NCI-H226 (cell line): ENCODE measurements around the gene TMEM183A.
"Not testable (repeated sequence)": the region's sequence is repeated elsewhere in the genome, so short reads cannot be mapped to it uniquely, and the experiment has no call there.

ENCODE experiments used
- DNase-seq: peaks from one replicate; pipeline ENCODE4 v3.0.0-alpha.2; 2015

Gene TMEM183A, protein sequence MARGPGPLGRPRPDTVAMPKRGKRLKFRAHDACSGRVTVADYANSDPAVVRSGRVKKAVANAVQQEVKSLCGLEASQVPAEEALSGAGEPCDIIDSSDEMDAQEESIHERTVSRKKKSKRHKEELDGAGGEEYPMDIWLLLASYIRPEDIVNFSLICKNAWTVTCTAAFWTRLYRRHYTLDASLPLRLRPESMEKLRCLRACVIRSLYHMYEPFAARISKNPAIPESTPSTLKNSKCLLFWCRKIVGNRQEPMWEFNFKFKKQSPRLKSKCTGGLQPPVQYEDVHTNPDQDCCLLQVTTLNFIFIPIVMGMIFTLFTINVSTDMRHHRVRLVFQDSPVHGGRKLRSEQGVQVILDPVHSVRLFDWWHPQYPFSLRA

DNA sequence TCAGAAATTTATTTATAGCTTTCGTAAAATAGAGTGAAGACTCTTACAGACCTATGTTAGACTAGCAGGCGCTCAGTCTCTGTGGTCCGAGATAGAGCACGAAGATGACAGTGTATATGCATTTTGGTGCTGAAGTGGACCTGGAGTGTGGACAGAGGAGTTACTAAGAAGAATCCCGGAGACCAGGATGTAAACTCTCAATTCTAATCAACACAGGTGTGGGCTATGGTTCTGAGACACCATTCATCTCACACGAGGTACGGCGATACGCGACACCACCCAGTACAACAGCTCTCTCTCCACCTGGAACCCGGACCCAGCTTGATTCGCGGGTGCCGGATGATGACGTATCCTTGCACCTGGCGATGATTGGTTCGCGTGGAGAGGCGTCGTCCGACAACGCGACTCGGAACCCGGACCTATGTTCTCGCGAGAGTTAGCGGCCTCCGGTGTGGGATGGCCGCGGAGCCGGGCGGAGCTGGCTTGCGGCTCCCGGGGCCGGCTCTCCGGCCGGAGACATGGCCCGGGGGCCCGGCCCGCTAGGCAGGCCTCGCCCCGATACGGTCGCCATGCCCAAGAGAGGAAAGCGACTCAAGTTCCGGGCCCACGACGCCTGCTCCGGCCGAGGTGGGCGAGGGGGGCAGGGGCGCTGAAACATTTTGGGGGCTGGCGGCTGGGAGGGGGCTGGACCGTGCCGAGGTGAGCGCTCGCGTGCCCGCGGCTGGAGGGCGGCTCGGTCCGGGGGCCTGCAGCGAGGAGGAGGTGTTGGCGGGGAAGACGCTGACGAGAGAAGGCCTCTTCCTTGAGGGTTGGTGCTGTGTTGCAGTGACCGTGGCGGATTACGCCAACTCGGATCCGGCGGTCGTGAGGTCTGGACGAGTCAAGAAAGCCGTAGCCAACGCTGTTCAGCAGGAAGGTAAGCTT, at the start of gene TMEM183A:
Gene TMEM183A (plus strand): TSS at position 427 of the 924 bp plus-strand sequence. CDS start 92 bp downstream, at position 519.
- DNase-seq = peak; percentile 96

DNA sequence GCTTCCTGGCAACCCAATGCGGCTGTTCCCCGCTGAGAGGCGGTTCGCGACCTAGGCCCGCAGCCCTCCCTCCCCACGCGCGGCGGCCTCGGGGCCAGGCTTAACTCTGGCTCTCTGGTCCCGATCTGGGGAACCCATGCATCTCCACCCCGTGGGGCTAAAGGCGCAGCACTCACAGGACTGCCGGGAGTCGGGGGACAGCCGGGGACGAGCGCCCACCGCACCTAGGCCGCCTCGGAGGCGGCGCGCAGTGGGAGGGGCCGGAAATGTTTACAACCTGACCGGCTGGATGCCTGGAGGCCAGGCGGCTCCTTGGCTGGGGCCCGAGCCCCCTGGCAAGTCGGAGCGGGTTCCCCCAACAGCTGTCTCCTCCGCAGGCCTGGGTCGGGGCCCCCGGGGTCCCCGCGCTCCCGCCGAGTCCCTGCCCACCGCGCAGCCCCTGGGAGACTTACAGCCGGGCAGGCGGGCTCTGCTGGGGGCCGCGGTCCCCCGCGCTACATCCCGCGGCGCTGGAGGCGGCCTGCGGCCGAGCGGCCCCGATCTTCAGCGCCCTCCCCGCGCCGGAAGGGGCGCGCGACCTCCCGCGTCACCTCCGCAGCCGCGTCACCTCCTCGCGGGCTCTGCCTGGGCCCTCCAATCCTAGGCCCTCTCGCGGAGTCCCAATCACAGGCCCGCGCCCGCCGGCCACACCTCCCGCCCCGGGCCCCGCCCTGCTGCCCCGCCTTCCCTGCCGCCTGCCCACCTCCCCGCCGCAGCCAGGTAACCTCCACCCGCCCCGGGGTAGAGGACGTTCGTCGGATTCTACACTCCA, 49.2 kb upstream of the TMEM183A start, which contains the start of gene ADIPOR1:
Gene ADIPOR1 (minus strand): TSS at position 580 of the 811 bp plus-strand sequence. CDS start 7,242 bp downstream, outside the sequence.
- DNase-seq = peak; percentile 86

DNA sequence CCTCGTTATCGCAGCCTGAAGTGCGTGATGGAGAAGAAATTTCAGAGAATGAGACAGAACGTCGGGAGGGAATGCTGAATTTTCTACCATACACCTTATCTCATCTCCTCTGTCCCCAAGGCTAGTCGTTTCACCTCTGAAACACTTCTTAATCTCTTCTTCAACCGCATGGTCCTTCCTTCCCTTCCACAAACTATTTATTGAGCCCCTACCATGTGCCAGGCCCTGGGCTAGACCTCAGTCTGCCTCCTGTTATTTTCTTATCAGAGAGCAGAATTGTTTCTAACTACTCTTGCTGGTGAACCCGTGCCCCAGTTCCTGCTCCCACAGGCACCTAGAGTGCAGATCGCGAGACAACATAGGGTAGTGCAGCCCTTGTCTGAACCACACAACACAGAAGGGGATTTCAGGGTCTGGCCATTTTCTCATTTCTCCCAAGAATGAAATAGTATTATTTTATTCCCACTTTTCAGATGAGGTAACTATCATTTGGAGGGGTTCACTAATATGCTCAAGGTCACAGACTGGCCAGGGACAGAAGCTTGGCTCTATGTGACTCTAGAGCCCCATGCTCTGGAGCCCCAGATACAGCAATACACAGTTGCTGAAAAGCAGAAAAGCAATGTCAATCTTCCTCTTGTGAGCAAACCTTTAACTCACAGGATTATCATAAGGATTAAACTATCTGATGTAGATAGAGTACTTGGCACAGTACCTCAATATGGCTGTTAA, 48.5 kb upstream of the TMEM183A start:
- no peak for DNase-seq

DNA sequence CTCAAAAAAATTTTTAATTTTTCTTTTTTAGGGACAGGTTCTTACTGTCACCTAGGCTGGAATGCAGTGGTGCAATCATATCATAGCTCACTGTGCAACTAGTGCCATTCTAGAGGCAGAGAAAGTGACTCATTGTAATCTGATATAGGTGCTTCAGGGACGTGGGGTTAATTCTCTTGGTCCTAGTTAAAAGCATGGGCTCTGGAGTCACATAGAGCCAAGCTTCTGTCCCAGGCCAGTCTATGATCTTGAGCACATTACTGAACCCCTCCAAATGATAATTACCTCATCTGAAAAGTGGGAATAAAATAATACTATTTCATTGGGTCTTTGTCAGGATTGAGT, 47.9 kb upstream of the TMEM183A start:
- DNase-seq = no peak

DNA sequence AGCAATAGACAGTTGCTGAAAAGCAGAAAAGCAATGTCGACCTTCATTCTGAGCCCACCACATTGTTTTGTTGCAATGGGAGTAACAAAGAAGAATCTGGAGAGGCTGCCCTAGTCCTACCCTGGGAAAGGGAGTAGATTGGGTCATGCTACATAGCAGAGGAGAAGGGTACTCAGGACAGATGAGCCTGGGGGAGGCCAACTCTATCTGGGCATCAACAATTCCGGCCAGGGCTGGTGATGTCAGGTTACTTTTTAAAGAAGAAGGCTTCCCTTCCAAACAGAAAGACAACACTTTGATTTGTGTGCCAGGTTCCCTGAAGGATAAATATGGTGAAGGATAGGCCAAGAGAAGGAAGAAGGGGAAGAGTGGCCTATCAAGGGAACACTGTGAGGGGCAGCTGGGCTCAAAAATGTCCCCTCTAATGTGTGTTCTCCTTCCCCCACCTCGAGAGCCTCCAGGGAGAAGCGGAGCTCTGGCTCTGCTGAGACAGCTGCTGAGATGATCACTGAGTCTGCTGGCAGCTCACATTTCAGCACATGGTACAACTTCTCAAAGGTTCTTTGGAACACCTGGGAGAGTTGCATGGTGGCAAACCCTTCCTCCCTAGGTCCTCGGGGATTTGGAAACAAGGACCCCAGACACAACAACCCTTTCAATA, 45.8 kb upstream of the TMEM183A start:
- DNase-seq = no peak

DNA sequence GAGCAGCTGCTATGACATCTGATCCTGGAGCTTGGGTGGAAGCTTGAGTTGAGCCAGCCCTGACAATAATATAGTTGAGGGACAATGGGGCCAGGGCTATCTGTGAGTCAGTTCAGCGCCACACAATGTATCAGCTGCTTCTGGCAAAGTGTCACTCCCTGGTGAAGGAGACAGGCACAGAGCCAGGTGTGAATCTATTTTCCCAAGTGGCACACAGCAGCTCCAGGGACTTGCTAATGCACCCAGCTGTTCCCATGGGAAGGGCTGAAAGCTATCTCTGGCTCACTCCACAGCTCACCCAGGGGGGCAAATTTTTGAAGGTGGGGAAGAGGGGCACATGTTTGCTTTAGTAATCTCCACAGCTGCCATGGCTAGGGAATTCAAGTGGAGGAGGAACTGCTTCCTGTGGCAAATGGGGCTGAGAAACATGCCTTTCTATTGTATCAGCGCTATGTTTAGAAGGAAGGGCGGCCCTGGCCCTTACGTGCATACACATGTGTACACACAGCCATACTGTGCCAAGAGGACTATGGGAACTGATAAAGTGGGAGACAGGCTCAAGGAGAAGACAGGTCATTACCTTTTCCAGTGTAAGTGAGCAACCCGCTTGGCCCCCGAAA, 42.3 kb upstream of the TMEM183A start:
- DNase-seq = peak; percentile 95

DNA sequence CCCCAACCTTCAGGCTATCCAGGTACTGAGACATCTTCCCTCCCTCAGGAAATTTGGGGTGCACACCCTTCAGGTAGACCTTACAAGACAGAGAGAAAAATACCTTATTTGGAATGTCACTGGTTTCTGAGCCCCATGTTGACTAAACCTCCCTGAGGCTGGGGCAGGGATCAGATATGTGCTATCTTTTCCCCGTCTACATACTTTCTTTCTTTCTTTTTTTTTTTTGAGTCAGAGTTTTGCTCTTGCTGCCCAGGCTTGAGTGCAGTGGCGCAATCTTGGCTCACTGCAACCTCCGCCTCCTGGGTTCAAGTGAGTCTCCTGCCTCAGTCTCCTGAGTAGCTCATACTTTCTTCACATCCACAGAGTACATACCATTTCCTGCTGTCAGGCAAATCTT, 41.8 kb upstream of the TMEM183A start:
- DNase-seq = no peak

DNA sequence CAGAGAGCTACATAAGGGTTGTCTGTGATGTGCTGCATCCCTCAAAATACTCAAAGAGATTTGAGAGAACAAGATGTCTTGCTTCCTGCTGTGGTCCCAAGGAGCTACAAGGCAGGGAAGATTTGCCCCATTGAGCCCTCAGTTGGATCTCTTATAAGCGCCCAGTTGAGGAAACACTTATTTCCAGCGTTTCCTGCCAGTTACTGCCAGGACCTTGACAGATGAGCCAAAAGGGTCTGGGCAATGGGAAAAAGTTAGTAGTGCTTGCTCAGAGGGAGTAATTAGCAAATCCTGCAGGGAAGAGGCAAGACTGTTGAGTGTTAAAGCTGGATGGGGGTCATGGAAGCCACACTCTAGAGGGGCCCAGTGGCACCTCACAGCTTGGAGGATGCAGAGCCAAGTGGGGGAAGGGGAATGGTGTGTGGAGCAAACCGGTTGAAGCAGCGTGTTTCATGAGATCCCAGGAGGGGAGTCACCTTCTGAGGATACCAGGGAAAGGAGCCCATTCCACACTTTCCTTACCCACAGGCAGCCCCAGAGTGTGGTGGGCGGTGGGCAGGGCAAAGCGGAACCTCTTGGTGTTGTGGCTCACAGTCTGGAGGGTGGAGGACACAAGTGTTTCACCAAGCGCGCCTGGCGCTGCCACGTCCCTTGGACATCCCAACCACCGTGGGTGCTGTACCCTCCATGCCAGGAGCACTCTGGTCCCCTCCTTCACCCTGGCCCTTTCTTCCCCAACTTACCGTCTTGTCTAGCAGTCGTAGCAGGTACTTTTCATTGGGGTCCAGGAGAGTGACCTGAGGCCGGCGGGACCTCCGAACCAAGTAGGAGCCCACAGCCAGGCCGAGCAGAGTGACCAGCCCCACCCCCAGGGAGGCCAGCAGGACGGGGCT, 40.9 kb upstream of the TMEM183A start:
- no peak for DNase-seq

DNA sequence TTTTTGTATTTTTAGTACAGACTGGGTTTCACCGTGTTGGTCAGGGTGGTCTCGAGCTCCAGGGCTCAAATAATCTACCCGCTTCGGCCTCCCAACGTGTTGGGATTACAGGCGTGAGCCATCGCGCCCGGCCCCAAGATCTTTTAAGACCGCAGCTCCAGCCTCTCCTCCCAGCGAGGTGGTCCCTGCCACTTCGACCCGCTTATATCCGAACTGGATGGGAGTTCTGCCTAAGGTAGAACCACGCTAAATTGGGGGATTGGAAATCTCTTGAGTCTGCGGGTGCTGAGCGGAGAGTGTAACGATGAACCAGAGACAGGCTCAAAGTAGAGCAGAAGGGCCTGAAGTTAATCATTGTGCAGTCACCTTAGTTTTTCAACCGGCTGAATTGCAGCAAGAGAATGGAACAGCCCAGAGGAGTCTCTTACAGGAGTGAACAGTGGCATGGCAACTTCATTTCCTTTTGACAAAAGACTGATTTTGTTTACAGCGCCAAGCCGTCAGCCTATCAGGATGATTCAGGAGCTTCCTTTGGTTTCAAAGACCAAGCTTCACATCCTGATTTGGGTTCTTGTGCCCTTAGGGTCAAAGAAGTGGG, 39.4 kb upstream of the TMEM183A start:
- DNase-seq = no peak

DNA sequence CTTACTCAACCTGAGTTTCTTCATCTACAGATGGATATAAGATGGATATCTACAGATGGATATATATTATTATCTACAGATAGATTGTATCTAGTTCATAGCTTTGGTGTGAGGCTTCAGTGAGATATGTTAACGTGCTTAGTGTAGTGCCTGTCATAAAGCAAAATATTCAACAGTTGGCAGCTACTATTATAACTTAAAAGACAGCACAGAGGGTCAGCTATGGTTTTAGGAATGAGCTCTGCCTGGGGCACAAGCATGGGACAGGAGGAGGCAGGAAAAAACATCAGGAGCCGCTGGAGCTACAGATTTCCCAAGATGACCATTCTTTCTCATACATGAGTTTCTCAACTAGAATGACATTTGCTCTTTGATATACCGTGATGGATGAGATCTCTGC, 38.8 kb upstream of the TMEM183A start:
- DNase-seq = no peak

DNA sequence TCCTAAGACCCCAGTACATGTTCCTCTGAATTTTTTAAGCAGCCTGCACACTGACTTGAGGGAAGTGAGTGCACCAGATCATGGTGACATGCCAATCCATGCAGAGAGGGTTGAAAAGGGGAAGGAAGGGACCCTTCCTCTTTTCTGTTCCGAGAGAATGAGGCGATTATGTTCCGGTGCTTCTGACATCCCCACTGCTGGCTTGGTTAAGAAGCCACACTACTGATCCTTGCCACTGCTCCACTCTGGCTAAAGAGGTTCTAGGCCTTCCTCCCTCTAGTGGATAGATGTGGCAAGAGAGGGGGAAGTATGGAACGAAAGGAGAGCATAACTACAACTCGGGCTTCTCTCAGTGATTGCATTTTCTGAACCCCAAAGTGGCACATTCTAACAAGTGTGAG, 38.3 kb upstream of the TMEM183A start:
- peak; percentile 47 for DNase-seq

DNA sequence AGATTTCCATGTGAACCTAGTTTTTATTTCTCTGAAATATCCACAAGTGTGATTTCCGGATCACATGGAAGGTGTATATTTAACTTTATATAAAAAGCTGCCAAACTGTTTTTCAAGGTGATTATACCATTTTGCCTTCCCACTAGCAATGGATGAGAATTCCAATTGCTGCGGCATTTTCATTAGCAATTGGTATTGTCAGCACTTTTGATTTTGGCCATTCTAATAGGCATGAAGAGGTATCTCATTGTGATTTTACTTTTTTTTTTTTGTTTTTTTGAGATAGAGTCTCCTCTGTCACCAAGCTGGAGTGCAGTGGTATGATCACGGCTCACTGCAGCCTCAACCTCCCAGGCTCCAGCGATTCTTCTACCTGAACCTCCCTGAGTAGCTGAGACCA, 35.1 kb upstream of the TMEM183A start:
- no peak for DNase-seq

DNA sequence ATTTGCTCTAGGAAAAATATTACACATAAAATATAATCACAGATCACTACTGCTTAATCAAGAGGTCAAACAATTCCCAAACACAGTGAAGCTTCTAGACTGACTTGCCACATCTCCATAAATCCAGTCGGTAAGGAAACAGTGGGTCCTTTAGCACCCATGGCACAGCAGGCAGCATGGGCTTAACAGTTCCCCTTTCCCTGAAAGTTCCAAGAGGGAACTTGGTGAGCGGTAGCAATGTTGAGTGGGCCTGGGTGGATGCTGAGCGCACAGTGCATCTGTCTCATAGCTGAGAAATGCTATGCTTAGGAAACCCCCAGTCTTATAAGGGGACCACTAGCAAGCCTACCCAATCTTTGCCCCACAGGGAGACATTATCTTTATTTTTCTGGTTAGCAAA, 32.3 kb upstream of the TMEM183A start:
- no peak for DNase-seq

DNA sequence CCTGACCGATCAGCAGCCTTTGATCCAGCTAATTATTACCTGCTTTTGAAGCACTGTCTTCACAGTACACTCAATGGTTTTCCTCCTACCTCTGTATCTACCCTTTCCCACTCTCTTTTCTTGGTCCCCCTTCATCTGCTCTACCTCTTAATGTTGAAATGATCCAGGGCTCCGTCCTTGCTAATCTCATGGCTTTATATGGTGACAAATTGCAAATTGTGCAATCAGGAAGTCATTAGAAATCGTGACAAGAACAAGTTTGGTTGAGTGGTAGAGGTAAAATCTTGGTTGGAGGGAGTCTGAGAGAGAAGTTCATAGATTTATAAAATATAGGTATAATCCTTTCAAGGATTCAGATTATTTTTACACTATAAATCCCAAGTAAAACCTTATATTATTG, 30.5 kb upstream of the TMEM183A start:
- DNase-seq = no peak

DNA sequence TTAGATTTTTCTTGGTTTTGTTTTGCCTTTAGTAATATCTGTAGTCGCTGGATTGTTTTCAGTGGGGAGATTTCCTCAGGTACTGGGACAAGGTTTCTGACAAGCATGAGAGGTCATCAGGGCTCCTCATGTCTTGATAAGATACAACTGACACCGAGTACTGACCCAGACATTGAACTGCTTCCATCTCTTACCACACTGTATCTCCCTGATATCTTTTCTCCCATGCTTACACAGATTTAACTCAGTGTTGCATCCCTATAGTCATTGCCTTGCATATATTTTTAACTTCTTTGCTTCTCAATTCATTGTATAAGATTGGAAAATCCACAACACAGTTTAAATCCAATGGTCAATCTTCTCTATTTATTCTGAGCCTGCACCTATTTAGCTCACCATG, 27.7 kb upstream of the TMEM183A start:
- DNase-seq = no peak

DNA sequence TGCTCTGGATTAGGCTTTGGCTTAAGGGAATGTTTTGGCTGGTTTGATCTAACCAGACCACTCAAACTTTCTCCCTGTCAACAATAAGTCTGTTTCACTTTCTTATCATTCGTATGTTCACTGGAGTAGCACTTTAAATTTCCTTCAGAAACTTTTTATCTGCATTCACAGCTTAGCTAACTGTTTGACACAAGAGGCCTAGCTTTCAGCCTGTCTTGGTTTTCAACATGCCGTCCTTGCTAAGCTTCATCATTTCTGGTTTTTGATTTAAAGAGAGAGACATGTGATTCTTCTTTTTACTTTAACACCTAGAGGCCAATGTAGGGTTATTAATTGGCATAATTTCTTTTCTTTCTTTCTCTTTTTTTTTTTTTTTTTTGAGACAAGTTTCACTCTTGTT, 25.2 kb upstream of the TMEM183A start:
- no peak for DNase-seq

DNA sequence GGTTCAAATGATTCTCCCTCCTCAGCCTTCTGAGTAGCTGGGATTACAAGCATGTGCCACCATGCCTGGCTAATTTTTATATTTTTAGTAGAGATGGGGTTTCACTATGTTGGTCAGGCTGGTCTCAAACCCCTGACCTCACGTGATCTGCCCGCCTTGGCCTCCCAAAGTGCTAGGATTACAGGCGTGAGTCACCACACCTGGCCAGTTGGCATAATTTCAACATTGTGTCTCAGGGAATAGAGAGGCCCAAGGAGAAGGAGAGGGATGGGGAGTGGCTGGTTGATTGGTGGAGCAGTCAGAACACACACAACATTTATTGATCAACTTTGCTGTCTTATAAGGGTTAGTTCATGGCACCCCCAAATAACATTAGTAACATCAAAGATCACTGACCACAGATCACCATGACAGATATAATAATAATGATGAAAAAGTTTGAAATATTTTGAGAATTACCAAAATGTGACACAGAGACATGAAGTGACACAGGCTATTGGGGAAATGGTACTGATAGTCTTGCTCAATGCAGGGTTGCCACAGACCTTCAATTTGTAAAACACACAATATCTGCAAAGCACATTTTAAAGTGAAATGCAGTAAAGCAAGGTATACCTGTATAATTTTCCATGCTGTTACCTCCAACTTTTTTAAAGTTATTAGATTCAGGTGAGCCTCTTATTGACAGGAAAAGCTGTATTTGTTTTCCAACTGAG, 24.3 kb upstream of the TMEM183A start:
- DNase-seq = no peak

DNA sequence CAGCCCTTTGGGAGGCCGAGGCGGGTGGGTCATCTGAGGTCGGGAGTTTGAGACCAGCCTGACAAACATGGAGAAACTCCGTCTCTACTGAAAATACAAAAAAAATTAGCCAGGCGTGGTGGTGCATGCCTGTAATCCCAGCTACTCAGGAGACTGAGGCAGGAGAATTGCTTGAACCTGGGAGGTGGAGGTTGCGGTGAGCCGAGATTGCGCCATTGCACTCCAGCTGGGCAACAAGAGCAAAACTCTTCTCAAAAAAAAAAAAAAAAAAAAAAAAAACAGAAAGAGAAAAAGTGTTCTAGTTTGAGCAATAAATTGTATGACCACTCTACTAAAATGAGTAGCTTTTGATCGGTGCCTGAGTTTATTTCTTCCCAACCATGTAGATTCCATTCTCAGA, 21.1 kb upstream of the TMEM183A start:
- DNase-seq = not testable (repeated sequence)

DNA sequence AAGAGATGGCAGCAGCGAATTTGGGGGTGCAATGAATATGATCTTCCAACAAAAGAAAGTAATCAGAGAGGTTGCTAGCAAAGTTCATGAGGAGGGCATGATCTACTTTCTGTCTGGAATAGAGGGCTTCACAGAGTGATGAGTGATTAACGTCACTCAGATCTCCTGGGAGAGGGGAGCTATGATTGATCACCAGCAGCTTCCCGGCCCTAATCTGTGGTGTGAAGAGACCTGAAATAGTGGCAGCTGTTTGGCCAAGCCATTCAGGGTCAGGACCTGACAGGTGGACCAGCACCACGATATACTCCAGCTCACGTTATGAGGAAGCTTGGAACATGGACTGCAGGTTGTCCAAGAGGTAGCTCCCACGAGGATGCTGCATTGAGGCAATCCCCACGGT, 19.9 kb upstream of the TMEM183A start:
- no peak for DNase-seq
